ENCODE measurements around the gene BSCL2.
A peak's percentile ranks its signal among the peaks of the same experiment; 100 is the strongest.

The BSCL2 gene

DNA sequence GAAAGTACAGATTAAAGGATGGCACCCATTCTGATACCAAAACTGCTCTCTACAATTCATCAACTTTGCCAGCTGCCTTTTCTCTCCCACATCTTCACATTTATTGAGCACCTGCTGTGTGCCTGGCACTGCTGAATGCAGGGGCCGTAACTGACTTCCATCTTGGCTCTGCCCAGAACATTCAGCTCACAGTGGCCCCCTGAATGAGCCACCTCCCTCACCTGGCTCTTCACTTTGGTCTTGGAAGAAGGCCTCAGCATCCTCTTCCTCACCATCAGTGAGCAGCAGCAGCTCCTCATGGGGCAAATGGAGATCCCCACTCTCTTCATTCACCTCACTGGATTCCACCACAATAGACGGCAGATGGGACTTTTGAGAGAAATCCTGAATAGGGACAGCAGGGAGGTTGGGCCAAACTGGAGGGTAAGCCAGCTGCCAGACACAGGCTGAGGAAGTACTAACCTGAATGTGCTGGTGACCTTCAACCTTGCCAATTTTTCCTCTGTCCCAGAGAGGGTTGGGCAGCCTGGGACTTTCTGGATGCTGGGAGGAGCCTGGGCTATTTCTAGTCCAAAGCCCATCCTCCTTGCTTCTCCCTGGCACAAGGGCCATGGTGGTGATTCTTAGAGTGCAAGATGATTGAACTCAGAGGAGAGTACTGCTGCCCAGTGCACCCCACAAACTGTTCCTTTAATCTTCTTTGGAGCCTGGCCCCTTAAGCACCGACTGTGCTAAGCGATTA lies 37.6 kb downstream of the BSCL2 start:
- no peak for DNase-seq (ENCODE audit: low read depth)
- TF ChIP-seq, protein P1, sequence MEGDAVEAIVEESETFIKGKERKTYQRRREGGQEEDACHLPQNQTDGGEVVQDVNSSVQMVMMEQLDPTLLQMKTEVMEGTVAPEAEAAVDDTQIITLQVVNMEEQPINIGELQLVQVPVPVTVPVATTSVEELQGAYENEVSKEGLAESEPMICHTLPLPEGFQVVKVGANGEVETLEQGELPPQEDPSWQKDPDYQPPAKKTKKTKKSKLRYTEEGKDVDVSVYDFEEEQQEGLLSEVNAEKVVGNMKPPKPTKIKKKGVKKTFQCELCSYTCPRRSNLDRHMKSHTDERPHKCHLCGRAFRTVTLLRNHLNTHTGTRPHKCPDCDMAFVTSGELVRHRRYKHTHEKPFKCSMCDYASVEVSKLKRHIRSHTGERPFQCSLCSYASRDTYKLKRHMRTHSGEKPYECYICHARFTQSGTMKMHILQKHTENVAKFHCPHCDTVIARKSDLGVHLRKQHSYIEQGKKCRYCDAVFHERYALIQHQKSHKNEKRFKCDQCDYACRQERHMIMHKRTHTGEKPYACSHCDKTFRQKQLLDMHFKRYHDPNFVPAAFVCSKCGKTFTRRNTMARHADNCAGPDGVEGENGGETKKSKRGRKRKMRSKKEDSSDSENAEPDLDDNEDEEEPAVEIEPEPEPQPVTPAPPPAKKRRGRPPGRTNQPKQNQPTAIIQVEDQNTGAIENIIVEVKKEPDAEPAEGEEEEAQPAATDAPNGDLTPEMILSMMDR (IDR thresholded peaks at IDR 0.05; ENCODE audit: low read depth, low read length, missing control alignments) = no peak
- H3K4me3 ChIP-seq (ENCODE audit: low read depth, low read length) = no peak overlapping the region
- in situ Hi-C loops (cut with HindIII; ENCODE audit: low sequenced_read_pairs) = no loop called here

DNA sequence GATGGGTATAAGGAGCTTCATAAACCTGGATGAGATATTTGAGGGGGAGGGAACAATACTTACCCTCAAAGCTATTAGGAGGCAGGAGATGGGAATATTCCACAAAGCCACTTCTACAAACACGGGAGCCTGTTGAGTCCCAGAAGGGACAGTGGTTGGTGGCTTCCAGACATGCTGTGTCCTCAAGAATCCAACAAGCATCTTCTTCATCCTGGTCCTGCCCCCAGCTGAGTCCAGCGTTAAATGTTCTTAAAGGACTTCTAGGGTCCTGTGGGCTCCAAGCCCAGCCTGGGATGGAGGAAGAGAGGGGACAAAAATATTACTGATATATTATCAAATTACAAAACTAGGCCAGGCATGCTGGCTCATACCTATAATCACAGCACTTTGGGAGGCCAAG lies 39.8 kb downstream of the BSCL2 start:
- in situ Hi-C loops (cut with HindIII; ENCODE audit: low sequenced_read_pairs) = no loop called here
- no peak for DNase-seq (ENCODE audit: low read depth)
- no peak overlapping the region for H3K4me3 ChIP-seq (ENCODE audit: low read depth, low read length)
- TF ChIP-seq, protein P1 (IDR thresholded peaks at IDR 0.05; ENCODE audit: low read depth, low read length, missing control alignments) = no peak

DNA sequence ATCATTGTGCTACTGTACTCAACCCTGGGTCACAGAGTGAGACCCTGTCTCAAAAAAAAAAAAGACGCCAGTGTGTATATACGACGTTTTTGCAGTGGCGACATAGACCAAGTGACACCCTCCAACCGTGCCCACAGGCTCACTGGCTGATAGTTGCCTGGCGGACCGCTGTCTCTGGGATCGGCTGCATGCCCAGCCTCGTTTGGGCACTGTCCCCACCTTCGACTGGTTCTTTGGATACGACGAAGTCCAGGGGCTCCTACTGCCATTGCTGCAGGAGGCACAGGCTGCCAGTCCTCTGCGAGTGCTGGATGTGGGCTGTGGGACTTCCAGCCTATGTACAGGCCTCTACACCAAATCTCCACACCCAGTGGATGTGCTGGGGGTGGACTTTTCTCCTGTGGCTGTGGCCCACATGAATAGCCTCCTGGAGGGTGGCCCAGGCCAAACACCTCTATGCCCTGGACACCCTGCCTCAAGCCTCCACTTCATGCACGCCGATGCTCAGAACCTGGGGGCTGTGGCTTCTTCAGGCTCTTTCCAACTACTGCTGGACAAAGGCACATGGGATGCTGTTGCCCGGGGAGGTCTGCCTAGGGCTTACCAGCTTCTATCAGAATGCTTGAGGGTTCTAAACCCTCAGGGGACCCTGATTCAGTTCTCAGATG lies 40.8 kb downstream of the BSCL2 start:
- in situ Hi-C loops (cut with HindIII; ENCODE audit: low sequenced_read_pairs) = no loop called here
- no peak for DNase-seq (ENCODE audit: low read depth)
- TF ChIP-seq, protein P1 (IDR thresholded peaks at IDR 0.05; ENCODE audit: low read depth, low read length, missing control alignments) = no peak
- peak overlapping the region; percentile 90 for H3K4me3 ChIP-seq (ENCODE audit: low read depth, low read length)

GRCh38 chr11:62665599-62666258 lies 41.5 kb downstream of the BSCL2 start:
- in situ Hi-C loops (cut with HindIII; ENCODE audit: low sequenced_read_pairs) = no loop called here

DNA sequence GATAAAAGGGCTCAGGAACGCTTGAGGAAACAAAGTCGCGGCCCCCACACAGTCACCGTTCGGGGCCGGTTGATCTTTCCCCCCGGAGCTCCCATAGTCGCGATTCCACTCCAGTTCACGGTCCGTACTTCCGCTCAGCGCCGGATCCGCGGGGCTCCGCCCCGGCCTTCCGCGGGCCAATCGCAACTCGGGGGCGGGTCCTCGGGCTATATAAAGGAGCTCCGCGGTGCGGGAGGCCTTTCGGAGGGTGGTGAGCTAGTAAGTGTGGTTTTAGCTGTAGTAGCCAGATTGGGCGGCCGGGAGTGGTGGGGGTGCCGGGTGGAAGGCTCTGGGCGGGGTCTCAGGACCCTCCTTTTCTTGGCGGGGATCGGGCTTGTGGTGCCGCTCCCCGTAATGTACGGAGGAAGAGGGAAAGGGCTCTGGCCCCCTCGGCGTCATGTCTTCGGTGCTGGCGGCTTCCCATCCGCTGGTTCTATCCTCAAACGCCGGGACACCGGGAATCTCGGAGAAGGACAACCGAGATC lies 42.1 kb downstream of the BSCL2 start, which contains the start of the genes C11orf98 and CSKMT:
C11orf98 (minus strand) TSS at position 136 of the 524 bp plus-strand sequence; CDS start at position 95, 41 bp downstream.
CSKMT (plus strand) TSS at position 238 of the 524 bp plus-strand sequence. CDS start 568 bp downstream, outside the sequence.
- peak; percentile 82 for DNase-seq (ENCODE audit: low read depth)
- H3K4me3 ChIP-seq (ENCODE audit: low read depth, low read length) = peak within 1 kb of the TSS; percentile 90
- TF ChIP-seq, protein P1 (IDR thresholded peaks at IDR 0.05; ENCODE audit: low read depth, low read length, missing control alignments) = no peak
- in situ Hi-C loops (cut with HindIII; ENCODE audit: low sequenced_read_pairs) = no loop called here

More at GRCh38 chr11:62665599-62666258, 41.5 kb downstream of the BSCL2 start:
- peak overlapping the region; percentile 90 for H3K4me3 ChIP-seq (ENCODE audit: low read depth, low read length)
- TF ChIP-seq, protein P1 (IDR thresholded peaks at IDR 0.05; ENCODE audit: low read depth, low read length, missing control alignments) = no peak
- no peak for DNase-seq (ENCODE audit: low read depth)

GRCh38 chr11:62664405-62665074 lies 42.7 kb downstream of the BSCL2 start:
- DNase-seq (ENCODE audit: low read depth) = no peak
- H3K4me3 ChIP-seq (ENCODE audit: low read depth, low read length) = peak overlapping the region; percentile 90
- in situ Hi-C loops (cut with HindIII; ENCODE audit: low sequenced_read_pairs) = no loop called here
- TF ChIP-seq, protein P1 (IDR thresholded peaks at IDR 0.05; ENCODE audit: low read depth, low read length, missing control alignments) = no peak

Data from astrocyte of the cerebellum (primary cell).